GM12878 (cell line): Measurements from ENCODE around the gene ACOT13. TPM values are rescaled to one million over a fixed set of nuclear protein-coding genes. Genes with fewer than 3 reads are reported as not detected.

Source experiments
- FOXM1 ChIP-seq: IDR thresholded peaks from 2 replicates; pipeline ENCODE4 v1.6.1; 2012; ENCODE audit warnings: low read depth, mild to moderate bottlenecking, inconsistent platforms, low read length, moderate library complexity
- HCFC1 ChIP-seq: fragments of 150-350 bp; IDR thresholded peaks from 2 replicates; pipeline ENCODE4 v1.6.1; 2014; ENCODE audit warnings: low read length
- IKZF1 ChIP-seq: fragments of 450-650 bp; conservative IDR thresholded peaks from 2 replicates; pipeline ENCODE4 v1.6.1; 2017; ENCODE audit warnings: antibody characterized with exemption, mild to moderate bottlenecking
- JUND ChIP-seq: IDR thresholded peaks from 2 replicates; pipeline ENCODE4 v1.6.1; 2012; ENCODE audit warnings: low read depth, mild to moderate bottlenecking, low read length, improper control_type of control experiment, moderate library complexity
- KAT2A ChIP-seq: conservative IDR thresholded peaks from 2 replicates; pipeline ENCODE4 v1.6.1; 2011; ENCODE audit warnings: low read depth, low read length; ENCODE audit not compliant: control insufficient read depth
- KDM1A ChIP-seq: fragments of 200-600 bp; sonication (generic); IDR thresholded peaks from 2 replicates; pipeline ENCODE4 v1.6.1; 2016; ENCODE audit warnings: borderline replicate concordance
- MTA2 ChIP-seq: fragments of 450-650 bp; IDR thresholded peaks from 2 replicates; pipeline ENCODE4 v1.6.1; 2016; ENCODE audit warnings: low read depth, mild to moderate bottlenecking, moderate library complexity
- MTA3 ChIP-seq: IDR thresholded peaks from 2 replicates; pipeline ENCODE4 v1.6.1; 2012; ENCODE audit warnings: low read length, inconsistent platforms, borderline replicate concordance
- RELA ChIP-seq: fragments of 450-650 bp; IDR thresholded peaks from 2 replicates; pipeline ENCODE4 v1.8.0; 2014; ENCODE audit warnings: borderline replicate concordance; ENCODE audit not compliant: partially characterized antibody
- ZNF622 ChIP-seq: fragments of 450-650 bp; IDR thresholded peaks from 2 replicates; pipeline ENCODE4 v1.6.1; 2017; ENCODE audit warnings: mild to moderate bottlenecking, inconsistent platforms
- ZSCAN29 ChIP-seq: fragments of 450-650 bp; IDR thresholded peaks from 2 replicates; pipeline ENCODE4 v1.6.1; 2017; ENCODE audit warnings: mild to moderate bottlenecking, moderate library complexity
- polyA plus RNA-seq, 11 experiments: library from polyadenylated mRNA; depleted of rRNA in 4 of 11; unstranded in 6 of 11; stranded (reverse) in 5 of 11; fragments of >200 nt; fragmentation: Nextera tagmentation in 4 of 11; fragmentation: Illumina TruSeq in 1 of 11; extraction: Ambion mirVana in 4 of 11; extraction: Trizol in 1 of 11; gene quantifications; 1 replicate in 1 of 11; 2 replicates in 10 of 11; pipeline versions ENCODE4 v1.2.1 to v1.2.3, GENCODE V29; 2011 to 2016; ENCODE audit warnings: inconsistent platforms in 2 of 11, missing spikeins in 2 of 11, low read depth in 1 of 11
- total RNA-seq, 4 experiments: library from RNA; depleted of rRNA in 3 of 4; stranded (reverse); fragments of >200 nt in 3 of 4; fragmentation: Illumina TruSeq in 1 of 4; extraction: Trizol in 1 of 4; gene quantifications; 2 replicates each; pipeline versions ENCODE4 v1.2.1 to v1.2.3, GENCODE V29; 2013 to 2021
- TF ChIP-seq, protein P1 (sequence below): fragments of 450-650 bp; IDR thresholded peaks from 2 replicates; pipeline ENCODE4 v1.6.1; 2017; ENCODE audit warnings: mild to moderate bottlenecking, moderate library complexity
- TF ChIP-seq, protein P2 (sequence below): IDR thresholded peaks from 2 replicates; pipeline ENCODE4 v1.6.1; 2011; ENCODE audit warnings: mild to moderate bottlenecking, low read depth, low read length, moderate library complexity; ENCODE audit not compliant: insufficient replicate concordance
- TF ChIP-seq, protein P3 (sequence below): fragments of 450-650 bp; IDR thresholded peaks from 2 replicates; pipeline ENCODE4 v1.6.1; 2017; ENCODE audit warnings: low read depth, mild to moderate bottlenecking, moderate library complexity
- TF ChIP-seq, protein P4 (sequence below): IDR thresholded peaks from 2 replicates; pipeline ENCODE4 v1.6.1; 2012; ENCODE audit warnings: low read depth, low read length, improper control_type of control experiment
- TF ChIP-seq, protein P5 (sequence below): fragments of 450-650 bp; formaldehyde crosslinking; IDR thresholded peaks from 2 replicates; pipeline ENCODE4 v1.4.0; 2022; ENCODE audit warnings: mild to moderate bottlenecking, moderate library complexity

The ACOT13 gene
- total and polyA plus RNA-seq, 10 of the 15 experiments (the other 5 are each of a cell fraction or from before 2014, with no cell fraction given): 6.0 to 60.6 (median 36.6) TPM

DNA sequence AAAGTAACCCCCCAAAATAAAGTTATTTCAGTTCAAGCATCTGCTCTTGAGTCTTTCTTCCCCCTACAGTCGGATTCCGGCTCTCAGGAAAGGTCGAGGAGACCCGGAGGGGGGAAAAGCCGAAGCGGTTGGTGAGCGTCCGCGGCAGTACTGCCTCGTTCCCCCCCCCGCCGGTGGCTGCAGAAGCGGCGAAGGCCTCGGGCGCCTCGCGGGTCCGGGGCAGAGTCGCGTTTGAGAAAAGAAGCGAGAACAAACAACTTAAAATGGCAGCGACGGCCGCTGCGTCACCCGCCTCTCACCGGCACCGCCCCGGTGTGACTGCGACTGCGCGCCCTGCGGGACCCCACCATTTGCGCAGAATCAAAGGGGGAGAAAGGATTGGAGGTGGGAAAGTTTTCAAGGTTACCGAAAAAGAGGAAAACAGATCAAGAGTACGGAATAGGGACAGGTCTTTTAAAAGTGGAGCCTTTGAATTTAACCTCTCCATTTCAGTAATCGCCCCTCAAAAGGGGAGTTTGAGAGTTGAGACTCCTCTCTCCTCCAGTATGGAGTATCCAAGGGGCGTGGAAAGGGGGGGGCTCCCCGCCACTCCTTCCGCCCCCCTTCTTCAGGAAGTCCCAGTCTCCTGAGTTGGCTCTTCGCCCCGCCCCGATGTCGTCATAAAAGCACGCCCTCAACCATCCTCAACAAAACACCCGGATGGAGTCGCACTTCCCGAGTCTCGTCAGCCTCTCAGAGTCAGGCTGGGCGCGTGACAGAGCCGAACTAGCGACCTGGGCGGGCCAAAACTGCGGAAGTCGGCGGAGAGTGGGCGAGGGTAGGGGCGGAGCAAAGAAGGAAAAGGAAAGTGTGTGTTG, 54.0 kb downstream of the ACOT13 start (continued):
- TF ChIP-seq, protein P1, sequence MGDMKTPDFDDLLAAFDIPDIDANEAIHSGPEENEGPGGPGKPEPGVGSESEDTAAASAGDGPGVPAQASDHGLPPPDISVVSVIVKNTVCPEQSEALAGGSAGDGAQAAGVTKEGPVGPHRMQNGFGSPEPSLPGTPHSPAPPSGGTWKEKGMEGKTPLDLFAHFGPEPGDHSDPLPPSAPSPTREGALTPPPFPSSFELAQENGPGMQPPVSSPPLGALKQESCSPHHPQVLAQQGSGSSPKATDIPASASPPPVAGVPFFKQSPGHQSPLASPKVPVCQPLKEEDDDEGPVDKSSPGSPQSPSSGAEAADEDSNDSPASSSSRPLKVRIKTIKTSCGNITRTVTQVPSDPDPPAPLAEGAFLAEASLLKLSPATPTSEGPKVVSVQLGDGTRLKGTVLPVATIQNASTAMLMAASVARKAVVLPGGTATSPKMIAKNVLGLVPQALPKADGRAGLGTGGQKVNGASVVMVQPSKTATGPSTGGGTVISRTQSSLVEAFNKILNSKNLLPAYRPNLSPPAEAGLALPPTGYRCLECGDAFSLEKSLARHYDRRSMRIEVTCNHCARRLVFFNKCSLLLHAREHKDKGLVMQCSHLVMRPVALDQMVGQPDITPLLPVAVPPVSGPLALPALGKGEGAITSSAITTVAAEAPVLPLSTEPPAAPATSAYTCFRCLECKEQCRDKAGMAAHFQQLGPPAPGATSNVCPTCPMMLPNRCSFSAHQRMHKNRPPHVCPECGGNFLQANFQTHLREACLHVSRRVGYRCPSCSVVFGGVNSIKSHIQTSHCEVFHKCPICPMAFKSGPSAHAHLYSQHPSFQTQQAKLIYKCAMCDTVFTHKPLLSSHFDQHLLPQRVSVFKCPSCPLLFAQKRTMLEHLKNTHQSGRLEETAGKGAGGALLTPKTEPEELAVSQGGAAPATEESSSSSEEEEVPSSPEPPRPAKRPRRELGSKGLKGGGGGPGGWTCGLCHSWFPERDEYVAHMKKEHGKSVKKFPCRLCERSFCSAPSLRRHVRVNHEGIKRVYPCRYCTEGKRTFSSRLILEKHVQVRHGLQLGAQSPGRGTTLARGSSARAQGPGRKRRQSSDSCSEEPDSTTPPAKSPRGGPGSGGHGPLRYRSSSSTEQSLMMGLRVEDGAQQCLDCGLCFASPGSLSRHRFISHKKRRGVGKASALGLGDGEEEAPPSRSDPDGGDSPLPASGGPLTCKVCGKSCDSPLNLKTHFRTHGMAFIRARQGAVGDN: peak; percentile 81
- TF ChIP-seq, protein P2, sequence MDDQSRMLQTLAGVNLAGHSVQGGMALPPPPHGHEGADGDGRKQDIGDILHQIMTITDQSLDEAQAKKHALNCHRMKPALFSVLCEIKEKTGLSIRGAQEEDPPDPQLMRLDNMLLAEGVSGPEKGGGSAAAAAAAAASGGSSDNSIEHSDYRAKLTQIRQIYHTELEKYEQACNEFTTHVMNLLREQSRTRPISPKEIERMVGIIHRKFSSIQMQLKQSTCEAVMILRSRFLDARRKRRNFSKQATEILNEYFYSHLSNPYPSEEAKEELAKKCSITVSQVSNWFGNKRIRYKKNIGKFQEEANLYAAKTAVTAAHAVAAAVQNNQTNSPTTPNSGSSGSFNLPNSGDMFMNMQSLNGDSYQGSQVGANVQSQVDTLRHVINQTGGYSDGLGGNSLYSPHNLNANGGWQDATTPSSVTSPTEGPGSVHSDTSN: peak; percentile 12
- TF ChIP-seq, protein P3, sequence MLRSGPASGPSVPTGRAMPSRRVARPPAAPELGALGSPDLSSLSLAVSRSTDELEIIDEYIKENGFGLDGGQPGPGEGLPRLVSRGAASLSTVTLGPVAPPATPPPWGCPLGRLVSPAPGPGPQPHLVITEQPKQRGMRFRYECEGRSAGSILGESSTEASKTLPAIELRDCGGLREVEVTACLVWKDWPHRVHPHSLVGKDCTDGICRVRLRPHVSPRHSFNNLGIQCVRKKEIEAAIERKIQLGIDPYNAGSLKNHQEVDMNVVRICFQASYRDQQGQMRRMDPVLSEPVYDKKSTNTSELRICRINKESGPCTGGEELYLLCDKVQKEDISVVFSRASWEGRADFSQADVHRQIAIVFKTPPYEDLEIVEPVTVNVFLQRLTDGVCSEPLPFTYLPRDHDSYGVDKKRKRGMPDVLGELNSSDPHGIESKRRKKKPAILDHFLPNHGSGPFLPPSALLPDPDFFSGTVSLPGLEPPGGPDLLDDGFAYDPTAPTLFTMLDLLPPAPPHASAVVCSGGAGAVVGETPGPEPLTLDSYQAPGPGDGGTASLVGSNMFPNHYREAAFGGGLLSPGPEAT: peak; percentile 96
- TF ChIP-seq HCFC1 (peak; percentile 57), KDM1A (no peak), ZSCAN29 (no peak), JUND (peak; percentile 98), RELA (peak; percentile 64), MTA2 (no peak; the same call in none of the 2 replicates), KAT2A (no peak), ZNF622 (no peak), IKZF1 (peak; percentile 58), FOXM1 (peak; percentile 69), MTA3 (no peak)
- TF ChIP-seq, protein P4, sequence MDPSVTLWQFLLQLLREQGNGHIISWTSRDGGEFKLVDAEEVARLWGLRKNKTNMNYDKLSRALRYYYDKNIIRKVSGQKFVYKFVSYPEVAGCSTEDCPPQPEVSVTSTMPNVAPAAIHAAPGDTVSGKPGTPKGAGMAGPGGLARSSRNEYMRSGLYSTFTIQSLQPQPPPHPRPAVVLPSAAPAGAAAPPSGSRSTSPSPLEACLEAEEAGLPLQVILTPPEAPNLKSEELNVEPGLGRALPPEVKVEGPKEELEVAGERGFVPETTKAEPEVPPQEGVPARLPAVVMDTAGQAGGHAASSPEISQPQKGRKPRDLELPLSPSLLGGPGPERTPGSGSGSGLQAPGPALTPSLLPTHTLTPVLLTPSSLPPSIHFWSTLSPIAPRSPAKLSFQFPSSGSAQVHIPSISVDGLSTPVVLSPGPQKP: no peak
- TF ChIP-seq, protein P5, sequence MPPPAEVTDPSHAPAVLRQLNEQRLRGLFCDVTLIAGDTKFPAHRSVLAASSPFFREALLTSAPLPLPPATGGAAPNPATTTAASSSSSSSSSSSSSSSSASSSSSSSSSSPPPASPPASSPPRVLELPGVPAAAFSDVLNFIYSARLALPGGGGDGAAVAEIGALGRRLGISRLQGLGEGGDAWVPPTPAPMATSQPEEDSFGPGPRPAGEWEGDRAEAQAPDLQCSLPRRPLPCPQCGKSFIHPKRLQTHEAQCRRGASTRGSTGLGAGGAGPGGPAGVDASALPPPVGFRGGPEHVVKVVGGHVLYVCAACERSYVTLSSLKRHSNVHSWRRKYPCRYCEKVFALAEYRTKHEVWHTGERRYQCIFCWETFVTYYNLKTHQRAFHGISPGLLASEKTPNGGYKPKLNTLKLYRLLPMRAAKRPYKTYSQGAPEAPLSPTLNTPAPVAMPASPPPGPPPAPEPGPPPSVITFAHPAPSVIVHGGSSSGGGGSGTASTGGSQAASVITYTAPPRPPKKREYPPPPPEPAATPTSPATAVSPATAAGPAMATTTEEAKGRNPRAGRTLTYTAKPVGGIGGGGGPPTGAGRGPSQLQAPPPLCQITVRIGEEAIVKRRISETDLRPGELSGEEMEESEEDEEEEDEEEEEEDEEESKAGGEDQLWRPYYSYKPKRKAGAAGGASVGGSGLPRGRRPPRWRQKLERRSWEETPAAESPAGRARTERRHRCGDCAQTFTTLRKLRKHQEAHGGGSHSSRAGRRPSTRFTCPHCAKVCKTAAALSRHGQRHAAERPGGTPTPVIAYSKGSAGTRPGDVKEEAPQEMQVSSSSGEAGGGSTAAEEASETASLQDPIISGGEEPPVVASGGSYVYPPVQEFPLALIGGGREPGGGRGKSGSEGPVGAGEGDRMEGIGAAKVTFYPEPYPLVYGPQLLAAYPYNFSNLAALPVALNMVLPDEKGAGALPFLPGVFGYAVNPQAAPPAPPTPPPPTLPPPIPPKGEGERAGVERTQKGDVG: no peak
